AG09319 (cell line): Measurements from ENCODE around the gene SND1.

ENCODE experiments used
- DNase-seq: peaks from one replicate; pipeline ENCODE4 v3.0.0-alpha.2; 2010; ENCODE audit warnings: low read depth; ENCODE audit errors: extremely low read depth
- CTCF ChIP-seq: IDR thresholded peaks from 2 replicates; pipeline ENCODE4 v1.5.1; 2011; ENCODE audit warnings: low read depth, mild to moderate bottlenecking, inconsistent platforms, low read length, moderate library complexity

Gene SND1

GRCh38 chr7:127766831-127767459 is 115.0 kb downstream of the SND1 start:
- DNase-seq: no peak
- TF ChIP-seq CTCF: no peak

- no peak for DNase-seq
- no peak for TF ChIP-seq CTCF
Measured at GRCh38 chr7:127768241-127768640, 116.2 kb downstream of the SND1 start.

GRCh38 chr7:127769137-127769536 is 117.1 kb downstream of the SND1 start:
- TF ChIP-seq CTCF: no peak
- DNase-seq: no peak

- no peak for TF ChIP-seq CTCF
- no peak for DNase-seq
Measured at GRCh38 chr7:127769696-127770400, 117.9 kb downstream of the SND1 start.

GRCh38 chr7:127770885-127771284 is 118.9 kb downstream of the SND1 start:
- no peak for TF ChIP-seq CTCF
- DNase-seq: no peak

GRCh38 chr7:127771707-127772106 is 119.7 kb downstream of the SND1 start:
- TF ChIP-seq CTCF: no peak
- no peak for DNase-seq

GRCh38 chr7:127776776-127777386 is 124.9 kb downstream of the SND1 start:
- peak; percentile 50 for DNase-seq
- no peak for TF ChIP-seq CTCF
